EH (cell line): ENCODE data around the gene SPSB1.

ENCODE experiments used
- DNase-seq: peaks from one replicate; pipeline ENCODE4 v3.0.0-alpha.2; 2015; ENCODE audit warnings: low read depth

Gene SPSB1

GRCh38 chr1:9292361-9293240 is at the start of gene SPSB1:
Gene SPSB1 (plus strand): TSS chr1:9292894. CDS start chr1:9355892, 62,998 bp downstream.
- DNase-seq = peak; percentile 85

- DNase-seq = no peak
These were observed 49.5 kb upstream of the SPSB1 start for GRCh38 chr1:9243066-9243739.

GRCh38 chr1:9244501-9245229 is 48.0 kb upstream of the SPSB1 start:
- DNase-seq = no peak

GRCh38 chr1:9245230-9245619 is 47.5 kb upstream of the SPSB1 start:
- no peak for DNase-seq

GRCh38 chr1:9245661-9246060 is 47.0 kb upstream of the SPSB1 start:
- no peak for DNase-seq

- no peak for DNase-seq
These were observed 46.5 kb upstream of the SPSB1 start for GRCh38 chr1:9246215-9246614.

- no peak for DNase-seq
These were observed 45.6 kb upstream of the SPSB1 start for GRCh38 chr1:9246841-9247785.

GRCh38 chr1:9247894-9248293 is 44.8 kb upstream of the SPSB1 start:
- DNase-seq = no peak

- no peak for DNase-seq
These were observed 44.1 kb upstream of the SPSB1 start for GRCh38 chr1:9248341-9249262.

- DNase-seq = no peak
These were observed 43.5 kb upstream of the SPSB1 start for GRCh38 chr1:9249263-9249533.

- DNase-seq = peak; percentile 39
These were observed 42.9 kb upstream of the SPSB1 start for GRCh38 chr1:9249534-9250410.

- no peak for DNase-seq
These were observed 42.0 kb upstream of the SPSB1 start for GRCh38 chr1:9250411-9251381.

GRCh38 chr1:9251501-9251900 is 41.2 kb upstream of the SPSB1 start:
- DNase-seq = no peak

GRCh38 chr1:9253004-9253403 is 39.7 kb upstream of the SPSB1 start:
- no peak for DNase-seq

- peak; percentile 36 for DNase-seq
These were observed 39.1 kb upstream of the SPSB1 start for GRCh38 chr1:9253453-9254105.

- DNase-seq = no peak
These were observed 36.4 kb upstream of the SPSB1 start for GRCh38 chr1:9256332-9256731.

- DNase-seq = no peak
These were observed 34.8 kb upstream of the SPSB1 start for GRCh38 chr1:9257851-9258250.

- no peak for DNase-seq
These were observed 34.1 kb upstream of the SPSB1 start for GRCh38 chr1:9258629-9259028.
